Stimulated activated CD4-positive, alpha-beta T cell treated with anti-CD3 and anti-CD28 coated beads, Interleukin-12 subunit alpha, Interleukin-12 subunit beta, amount 100 ng/mL, for 48 hours (primary cell): ENCODE data around the gene ONECUT2.
"Not testable (repeated sequence)": the region's sequence is repeated elsewhere in the genome, so short reads cannot be mapped to it uniquely, and the experiment has no call there.

Source experiments
- DNase-seq, 3 donors: peaks; one replicate each; pipeline ENCODE4 v3.0.0-alpha.2; 2020; ENCODE audit warnings: low read depth in 2 of 3, low spot score in 1 of 3

Gene ONECUT2

DNA sequence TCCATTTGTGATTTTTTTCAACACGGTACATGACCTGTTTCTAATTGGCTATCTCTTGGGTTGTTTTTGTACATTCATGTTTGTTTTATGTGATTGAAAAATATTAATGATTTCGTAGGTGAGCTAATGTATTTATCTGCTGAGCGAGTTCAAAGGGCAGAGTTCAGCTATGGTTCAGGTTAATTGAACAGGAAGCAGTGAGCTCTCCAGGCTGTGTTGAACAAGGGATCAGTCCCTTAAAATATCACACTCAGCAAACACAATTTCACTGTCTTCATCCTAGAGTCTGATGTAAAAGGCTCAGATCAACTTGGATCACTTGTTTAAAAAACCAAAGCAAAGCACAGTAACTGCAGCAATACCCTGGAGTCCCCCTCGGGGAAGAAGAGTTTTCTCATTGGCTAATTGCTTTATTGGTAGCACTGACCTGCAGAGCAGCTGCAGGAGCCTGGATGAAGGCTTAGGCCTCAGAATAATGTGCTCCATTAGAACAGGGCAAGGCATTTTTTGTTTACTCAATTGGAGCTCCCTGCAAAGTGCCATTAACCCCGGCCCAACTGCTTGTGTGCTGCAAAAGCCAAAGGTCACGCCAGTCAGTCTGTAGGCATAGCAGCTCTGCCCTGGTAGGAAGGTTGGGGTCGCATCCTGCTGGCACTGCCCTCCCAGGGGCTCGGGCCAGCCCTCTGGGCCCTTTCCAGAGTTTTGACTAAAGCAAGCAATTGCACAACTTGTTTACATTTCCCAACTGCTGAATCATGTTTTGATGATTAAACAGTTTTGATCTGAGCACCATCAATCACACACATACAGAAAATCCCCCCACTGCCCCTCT lies 10.5 kb downstream of the ONECUT2 start:
- no peak for DNase-seq

DNA sequence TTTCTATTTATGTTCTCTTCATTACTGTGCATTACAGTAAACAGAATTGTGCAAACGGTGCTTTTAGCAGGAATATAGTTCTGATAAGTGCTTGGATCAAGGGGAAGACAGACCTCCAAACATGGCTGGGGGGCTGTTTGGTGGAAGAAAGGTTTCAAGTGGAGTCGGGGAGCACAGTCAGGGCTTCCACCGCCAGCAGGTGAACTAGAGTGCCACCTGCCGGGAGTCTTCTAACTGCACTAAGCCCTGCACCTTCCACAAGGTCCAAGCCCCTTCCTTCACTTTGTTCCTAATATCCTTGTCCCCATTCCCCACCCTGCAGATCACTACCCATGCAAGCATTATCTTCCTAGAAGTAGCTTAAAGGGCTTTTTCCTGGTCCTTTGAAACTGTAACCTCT lies 11.1 kb downstream of the ONECUT2 start:
- no peak for DNase-seq

DNA sequence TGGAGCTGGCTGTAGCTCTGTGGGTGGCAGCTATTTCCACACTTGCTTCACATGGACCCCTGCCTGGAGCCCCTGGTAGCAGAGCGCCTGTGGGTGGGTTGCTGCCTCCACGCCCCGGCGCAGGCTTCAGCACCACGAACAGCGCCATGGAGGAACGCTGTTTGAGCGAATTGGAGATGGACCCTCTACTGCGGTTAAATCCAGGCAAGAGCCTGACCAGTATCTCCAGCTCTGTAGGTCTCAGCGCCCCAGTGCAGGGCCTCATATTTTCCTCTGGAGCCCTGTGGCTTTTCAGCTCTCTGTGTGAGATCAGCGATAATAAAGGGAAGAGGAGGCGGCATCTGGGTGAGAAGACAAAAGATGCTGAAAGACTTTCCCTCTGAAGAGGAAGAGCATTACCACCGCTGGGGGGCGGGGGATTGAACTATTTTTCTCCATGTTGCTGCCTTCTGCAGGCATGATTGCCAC lies 12.0 kb downstream of the ONECUT2 start:
- no peak for DNase-seq

DNA sequence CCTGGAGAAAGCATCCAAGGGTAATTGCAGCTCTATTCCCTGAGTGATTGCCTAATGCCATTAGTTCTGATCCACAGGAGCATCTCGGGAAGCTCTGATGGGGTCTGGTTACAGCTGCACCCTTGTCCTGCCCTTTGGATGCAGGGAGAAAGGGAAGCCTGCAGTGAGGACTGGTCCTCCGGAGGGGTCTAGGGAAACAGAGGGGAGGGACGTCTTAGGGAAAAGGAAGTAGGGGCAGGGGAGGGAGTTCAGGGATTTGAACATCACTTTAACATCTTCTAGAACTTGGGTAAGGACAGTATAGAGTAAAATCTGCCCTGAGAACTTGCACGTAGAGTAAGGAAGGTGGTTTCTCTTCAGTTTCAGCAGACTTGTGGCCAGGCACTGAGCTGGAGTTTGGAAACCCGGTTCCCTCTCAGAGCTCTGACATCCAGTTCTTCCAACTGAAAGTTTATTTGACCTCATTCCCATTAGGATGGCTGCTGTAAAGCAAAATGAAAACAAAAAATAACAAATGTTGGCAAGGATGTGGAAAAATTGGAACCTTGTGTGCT lies 20.5 kb downstream of the ONECUT2 start:
- DNase-seq = no peak

DNA sequence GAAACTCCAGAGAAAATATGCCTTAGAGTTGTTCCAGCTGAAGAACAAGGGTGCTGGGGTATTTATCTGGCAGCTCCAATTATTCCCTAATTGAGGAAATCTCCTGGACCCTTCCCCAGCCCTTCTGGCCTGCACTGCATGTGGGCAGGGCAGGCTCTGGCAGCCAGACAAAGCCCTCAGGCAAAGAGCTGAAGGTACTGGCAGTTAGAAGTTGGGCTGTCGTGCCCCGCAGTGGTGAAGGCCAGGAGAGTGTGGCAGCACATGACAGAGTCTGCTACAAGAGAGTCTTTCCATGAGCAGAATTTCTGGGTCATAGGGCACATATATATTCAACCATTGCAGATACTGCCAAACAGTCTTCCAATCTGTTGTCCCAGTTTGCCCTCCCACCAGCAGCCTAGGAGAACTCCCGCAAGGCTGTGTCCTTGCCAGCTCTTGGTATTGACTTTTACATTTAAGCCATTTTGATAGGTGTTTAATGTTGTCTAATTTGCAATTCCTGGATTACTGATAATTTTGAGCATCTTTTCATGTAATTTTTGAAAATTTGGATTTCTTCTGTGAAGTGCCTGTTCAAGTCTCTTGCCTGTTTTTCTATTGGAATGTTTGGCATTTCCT lies 26.6 kb downstream of the ONECUT2 start:
- no peak for DNase-seq

DNA sequence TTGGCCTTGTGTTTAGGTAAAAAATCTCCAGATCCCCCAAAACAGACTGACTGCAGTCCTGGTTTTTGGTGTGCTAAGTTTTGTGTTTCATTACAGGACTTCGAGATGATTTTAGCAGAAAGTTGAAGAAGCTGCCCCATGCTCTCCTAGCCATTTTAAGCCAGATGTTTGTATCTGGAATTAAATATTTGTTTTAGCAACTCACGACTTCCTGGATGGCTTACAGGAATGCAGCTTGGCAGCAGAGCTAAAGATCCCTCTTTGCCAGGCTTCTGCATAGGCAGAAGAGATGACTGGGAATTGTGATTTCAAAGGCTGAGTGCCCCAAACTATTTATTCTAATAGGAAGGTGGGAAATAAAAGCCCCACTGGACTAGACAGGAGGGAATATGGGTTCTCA lies 31.1 kb downstream of the ONECUT2 start:
- DNase-seq = no peak

DNA sequence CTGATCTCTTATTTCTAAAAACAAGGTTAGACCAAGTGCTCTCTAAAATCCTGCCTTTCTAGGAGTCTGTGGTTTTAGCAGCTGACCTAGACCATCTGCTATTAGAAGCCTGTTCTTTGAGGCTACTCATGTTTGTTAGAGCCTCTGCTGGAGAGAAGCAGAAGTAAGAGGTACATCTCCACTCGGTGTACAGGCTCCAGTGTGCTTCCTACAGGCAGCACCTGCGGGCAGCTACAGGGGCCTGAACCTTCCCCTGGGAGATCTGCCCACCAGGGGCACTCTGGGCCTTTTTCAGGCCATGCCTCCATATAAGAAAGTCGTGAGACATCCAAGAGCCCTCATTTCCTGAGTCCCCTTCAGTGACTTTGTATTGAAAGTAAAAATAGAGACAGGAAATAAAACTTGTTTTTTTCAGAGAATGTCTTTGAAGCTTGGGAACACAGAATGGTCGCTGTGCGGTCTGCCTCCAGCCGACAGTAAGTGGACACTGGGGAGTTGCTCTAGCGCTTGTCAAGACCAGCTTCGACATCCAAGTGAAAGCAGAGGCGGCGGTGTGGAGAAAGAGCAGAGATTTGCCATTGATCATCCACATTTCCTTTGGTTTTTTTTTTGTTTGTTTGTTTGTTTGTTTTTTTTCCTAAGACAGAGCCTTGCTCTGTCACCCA lies 31.7 kb downstream of the ONECUT2 start:
- no peak for DNase-seq

DNA sequence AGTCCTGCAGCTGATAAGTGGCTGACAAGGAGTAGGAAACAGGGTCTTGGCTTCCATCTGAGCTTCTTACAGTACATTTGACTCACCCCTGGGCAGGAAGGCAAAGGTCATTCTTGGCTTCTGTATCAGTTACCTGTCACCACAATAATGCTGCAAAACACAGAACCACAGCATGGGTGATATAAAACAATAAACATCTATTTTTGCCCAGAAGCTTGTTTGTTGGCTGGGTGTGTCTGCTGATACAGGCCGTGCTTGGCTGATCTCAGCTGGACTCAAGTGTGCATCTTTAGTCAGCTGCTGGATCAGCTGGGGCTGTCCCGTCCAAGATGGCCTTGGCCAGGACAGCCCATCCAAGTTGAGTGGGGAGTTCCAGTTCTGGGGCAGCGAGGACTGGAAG lies 34.7 kb downstream of the ONECUT2 start:
- no peak for DNase-seq

DNA sequence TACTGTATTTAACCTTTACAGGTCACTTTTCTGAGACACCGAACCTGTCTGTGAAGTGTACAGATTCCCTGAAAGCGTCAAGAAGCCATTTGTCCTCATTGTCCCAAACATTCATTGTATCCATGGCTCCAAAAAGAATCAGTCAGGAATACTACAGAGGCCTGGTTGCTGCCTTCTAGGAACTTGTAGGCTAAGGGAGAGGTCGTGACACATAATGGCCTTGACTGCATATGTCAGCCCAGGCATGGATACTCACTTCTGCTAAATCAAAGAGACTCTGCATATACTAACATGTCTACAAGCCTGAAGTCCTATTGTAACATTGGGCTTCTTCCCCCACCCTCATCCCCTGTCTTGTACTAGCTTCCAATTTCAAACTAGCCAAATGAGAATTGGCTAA lies 40.2 kb downstream of the ONECUT2 start:
- DNase-seq = no peak

DNA sequence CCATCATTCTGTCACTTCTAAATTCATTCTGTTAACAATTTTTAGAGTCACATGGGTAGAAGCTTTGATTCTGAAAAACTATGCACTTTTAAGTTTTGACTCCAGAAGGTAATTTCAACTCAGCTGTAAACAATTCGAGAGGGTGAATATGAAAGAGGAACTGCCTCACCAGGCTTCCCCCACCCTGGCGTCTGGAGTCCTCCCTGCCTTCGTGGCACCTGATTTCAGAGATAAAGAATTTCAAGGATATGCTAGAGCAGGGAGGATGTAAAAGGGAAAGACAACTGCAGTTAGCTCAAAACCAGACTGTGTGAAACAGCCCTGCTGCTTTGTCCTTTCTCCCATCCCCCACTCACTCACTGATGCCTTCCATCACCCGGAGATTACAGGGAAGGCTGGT lies 40.7 kb downstream of the ONECUT2 start:
- no peak for DNase-seq

DNA sequence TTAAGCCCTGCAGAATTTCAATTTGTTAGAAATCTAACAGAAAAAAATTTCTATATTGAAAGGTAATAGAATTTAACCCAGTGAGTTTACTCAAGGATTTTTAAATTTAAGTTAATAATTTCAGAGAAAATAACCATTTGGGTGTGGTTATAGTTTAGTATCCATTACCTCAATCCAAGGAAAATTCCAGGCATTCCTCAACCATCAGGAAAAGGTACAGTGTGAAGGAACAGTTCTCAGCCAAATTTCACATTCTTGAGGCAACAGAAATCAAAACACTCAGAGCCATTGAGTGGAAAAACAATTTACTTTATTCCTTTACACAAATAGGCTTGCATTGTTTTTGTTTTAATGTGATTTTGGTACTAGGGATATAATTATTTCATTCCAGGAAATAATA lies 45.6 kb downstream of the ONECUT2 start:
- no peak for DNase-seq

DNA sequence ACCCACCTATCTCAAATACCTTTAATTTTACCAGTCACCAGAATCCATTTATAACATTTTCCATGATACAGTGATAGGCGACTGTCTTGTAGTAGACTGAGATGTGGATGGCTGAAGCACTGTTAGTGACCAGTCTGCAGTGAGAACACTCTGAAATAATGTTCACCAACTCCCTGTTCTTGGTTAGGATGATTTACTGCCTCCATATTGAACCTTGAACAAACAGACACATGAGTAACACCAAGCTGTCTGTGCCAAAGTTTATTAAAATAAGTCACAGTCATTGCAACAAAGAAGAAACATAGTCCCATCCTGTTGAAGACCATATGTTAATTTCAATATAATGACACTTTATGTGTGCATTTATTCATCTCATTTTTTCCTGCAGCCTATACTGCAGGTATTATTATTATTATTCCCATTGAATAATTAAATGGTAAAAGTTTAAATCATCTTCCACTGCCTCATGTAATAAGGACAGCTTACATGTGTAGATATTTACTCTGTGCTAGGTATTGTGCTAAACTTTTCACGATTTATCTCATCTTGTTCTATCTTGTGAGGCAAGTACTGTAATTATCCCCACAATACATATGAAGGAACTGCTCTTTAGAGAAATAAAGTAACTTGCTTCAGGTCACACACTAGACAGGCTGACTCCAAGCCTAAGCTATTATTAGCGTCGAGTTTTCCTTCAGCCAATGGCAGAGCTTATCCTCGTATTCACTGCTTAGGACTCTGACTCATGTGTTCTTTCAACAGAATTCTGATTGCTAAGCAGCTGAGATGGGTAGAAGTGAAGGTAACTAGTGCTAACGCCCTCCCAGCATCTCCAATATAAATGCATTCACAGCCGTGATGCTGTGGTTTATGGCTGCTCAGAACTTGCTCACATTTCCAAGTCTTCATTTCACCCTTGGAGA lies 62.5 kb downstream of the ONECUT2 start:
- no peak for DNase-seq

DNA sequence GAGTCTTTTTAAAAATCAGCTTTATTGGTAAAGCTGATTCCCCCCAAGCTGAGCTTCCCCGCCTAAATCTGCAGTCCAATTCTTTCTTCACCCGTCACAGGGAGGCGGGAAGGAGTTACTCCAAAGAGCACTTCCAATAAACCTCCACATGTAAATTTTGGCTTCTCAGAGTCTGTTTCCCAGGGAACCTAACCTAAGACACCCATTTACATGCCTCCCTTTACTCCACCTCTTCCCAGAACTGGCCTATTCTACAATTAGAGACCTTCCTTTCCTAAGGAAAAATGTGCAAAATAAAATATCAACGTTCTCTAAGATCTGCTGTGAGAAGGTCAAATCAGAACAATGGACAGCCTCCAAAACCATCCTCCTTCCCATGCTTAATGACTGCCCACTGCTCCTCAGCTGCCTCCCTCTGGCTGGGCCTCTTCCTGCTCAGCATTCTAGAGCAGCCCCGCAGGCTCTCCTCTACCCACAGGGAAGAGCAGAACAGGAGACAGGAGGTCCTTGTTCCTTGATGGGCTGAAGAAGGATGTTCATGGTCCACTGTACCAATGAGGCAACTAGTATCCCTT lies 63.6 kb downstream of the ONECUT2 start:
- DNase-seq = no peak

DNA sequence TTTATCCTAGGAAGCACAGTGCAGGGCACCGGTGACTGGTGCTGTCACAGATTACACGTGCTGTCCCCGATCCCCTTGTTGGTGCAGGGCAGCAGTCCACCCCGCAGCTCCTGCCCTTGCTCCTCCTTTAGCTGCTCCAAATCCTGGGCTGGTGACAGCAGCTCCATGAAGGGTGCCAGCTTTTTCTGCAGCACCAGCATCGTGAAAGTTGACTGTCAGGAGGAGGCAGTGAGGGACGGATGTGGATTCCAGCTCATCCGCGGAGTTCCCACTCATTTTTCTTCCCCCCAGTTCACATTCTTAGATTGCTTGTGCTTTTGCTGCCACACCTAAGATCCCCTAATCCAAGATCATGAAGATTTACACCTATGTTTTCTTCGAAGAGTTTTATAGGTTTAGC lies 67.5 kb downstream of the ONECUT2 start:
- DNase-seq = no peak

DNA sequence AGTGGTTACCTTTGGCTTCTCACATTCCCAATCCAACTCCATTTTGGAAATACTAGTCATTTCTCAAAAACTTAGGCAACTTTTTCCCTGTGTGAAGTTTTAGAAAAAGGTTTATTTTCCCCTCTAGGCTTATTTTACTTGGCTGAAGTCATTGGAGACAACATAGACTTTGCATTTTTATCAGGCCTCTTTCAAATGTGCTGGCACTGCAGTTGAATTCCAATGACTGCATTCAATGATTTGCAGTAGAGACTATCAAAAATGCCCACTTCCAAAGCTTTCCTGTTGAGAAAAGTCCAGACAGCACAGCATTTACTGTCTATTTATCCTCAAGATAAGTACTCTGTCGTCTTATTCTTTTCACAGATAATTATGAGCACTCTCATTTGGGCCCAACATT lies 70.1 kb downstream of the ONECUT2 start:
- DNase-seq = no peak

DNA sequence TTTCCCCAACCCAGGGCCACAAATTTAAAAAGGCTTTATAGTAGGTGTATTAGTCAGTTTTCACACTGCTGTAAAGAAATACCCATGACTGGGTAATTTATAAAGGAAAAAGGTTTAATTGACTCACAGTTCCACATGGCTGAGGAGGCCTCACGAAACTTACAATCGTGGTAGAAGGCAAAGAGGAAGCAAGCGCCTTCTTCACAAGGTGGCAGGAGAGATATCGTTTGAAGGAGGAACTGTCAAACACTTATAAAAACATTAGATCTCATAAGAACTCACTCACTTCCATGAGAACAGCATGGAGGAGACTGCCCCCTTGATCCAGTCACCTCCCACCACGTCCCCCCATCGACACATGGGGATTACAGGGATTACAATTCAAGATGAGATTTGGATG lies 80.9 kb downstream of the ONECUT2 start:
- no peak for DNase-seq

DNA sequence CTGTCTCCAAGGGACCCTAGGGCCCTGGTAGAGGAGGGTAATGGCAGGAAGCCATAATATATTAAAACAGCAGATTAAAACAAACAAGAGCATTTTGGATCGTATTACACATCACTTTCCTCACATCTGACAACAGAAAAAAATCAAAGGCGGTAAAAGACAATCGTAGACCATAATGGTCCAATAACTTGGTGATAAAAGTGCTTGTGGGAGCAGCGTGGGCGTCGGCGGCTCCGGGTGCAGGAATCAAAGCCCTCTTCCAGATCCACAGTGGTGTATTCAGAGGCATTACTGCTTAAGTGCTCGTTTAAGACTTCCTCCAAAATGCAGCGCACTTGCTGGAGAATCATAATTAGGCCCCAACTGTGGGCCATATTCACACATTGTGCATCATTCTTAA lies 83.4 kb downstream of the ONECUT2 start:
- DNase-seq = no peak

DNA sequence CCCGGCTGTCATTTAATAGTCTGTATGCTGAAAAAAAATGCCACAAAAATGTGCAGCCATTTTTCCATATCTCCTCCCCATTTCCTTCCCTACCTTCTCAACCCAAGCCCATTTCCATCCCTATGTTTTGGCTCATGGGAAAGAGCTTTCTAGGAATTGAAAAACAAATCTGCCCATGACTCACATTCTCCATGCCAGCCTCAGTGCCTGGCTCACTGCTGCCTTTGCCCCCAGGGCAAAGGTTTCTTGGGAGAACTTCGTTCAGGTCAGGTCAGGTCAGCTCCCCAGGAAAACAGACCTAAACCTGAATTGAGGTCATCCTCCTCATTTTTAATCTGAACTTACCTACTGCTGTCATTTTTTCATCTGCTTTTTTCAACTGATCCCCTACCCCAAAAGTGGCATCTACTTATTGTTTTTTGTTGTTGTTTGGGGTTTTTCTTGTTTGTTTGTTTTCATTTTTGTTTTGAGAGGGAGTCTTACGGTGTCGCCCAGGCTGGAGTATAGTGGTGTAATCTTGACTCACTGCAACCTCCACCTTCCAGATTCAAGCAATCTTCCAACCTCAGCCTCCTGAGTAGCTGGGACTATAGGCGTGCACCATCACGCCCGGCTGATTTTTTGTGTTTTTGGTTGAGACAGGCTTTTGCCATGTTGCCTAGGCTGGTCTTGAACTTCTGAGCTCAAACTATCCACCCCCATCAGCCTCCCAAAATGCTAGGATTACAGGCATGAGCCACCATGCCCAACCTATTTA lies 84.7 kb downstream of the ONECUT2 start:
- no peak for DNase-seq

DNA sequence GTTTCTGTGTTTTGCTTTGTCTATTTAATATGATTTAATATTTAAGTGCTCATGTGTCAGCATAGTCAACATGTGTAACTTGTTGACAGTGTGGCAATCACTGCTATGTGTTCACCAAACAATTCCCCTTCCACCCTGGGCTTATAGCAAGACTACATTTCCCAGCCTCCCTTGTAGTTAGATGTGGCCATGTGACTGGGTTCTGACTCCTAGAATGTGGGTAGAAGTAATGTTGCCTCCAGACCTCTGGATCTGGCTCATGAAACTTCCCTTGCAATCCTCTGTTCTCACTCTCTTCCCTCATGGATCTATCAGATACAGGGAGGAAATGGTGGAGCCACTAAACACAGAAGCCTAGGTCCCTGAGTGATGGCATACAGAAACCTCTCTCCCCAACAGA lies 87.2 kb downstream of the ONECUT2 start:
- not testable (repeated sequence) for DNase-seq
